GM12872 (cell line): ENCODE measurements around the gene MNT.

Experiments
- TF ChIP-seq, protein P1 (sequence below): IDR thresholded peaks from 3 replicates; pipeline ENCODE4 v1.5.1; 2011; ENCODE audit warnings: low read depth, mild to moderate bottlenecking, low read length, moderate library complexity; ENCODE audit not compliant: insufficient read depth

Gene MNT

DNA sequence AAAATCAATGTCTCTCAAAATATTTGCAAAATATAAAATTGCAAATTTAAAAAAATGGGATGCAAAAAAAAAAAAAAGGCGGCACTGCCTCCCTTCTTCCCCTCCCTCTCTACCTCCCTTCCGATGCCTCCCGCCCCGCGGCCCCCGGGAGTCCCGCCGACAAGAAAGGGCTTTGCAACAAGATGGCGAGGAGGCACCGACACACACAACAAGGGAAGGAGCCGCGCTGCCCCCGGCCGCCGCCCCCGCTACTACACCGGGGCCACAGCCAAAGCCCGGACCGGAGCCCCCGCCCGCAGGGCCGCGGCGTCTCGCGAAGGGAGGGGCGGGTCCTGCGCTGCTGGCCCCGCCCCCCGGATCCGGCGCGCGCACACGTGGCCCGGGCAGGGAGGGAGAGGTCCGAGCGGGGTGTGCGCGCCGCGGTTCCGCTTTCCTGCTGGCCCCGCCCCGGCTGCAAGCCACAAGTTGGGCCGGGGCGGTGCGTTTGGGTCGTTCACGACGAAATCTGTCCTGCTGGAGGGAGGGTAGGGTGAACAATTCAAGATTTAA is at the start of gene MNT:
TSS of gene MNT (minus strand) at position 184 of the 549 bp plus-strand sequence. CDS start 348 bp downstream, outside the sequence.
- TF ChIP-seq, protein P1, sequence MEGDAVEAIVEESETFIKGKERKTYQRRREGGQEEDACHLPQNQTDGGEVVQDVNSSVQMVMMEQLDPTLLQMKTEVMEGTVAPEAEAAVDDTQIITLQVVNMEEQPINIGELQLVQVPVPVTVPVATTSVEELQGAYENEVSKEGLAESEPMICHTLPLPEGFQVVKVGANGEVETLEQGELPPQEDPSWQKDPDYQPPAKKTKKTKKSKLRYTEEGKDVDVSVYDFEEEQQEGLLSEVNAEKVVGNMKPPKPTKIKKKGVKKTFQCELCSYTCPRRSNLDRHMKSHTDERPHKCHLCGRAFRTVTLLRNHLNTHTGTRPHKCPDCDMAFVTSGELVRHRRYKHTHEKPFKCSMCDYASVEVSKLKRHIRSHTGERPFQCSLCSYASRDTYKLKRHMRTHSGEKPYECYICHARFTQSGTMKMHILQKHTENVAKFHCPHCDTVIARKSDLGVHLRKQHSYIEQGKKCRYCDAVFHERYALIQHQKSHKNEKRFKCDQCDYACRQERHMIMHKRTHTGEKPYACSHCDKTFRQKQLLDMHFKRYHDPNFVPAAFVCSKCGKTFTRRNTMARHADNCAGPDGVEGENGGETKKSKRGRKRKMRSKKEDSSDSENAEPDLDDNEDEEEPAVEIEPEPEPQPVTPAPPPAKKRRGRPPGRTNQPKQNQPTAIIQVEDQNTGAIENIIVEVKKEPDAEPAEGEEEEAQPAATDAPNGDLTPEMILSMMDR: no peak

DNA sequence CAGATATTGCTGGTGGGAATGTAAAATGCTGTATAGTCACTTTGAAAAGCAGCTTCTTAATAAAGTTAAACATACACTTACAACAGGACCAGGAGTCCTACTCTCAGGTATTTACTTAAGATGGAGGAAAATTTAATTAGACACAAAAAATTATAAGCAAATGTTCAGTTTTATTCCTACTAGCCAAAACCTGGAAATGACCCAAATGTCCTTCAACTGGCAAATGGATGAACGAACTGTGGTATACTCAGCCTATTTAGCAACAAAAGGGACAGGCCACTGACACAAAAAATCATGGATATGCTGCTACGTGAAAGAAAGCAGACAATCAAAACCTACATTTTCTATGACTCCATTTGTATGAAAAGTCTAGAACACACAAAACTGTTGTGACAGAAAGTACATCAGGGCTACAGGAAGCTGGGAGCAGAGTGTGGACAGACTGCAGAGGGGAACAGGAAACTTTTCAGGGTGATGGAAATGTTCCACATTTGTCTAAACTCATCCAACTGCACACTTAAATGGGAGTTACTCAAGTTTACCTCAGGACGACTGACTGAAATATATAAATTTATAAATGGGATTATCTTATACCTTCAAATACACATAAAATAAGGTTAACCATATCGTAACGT is 49.3 kb upstream of the MNT start:
- TF ChIP-seq, protein P1: no peak

DNA sequence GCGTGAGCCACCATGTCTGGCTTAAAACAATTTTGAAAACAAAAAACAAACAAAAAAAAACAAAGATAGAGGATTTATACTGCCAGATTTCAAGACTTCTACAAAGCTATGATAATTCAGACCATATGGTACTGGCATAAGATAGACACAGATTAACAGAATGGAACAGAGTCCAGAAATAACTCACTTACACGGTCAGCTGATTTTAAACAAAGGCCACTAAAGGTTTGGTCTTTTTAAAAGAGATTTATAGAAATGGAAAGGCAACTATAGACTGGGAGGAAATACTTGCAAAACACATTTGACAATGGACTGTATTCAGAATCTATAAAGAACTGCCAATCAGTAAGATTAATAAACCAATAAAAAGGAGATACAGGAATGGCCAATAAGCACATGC is 48.6 kb upstream of the MNT start:
- TF ChIP-seq, protein P1: no peak

- TF ChIP-seq, protein P1: no peak
Measured at GRCh38 chr17:2445638-2446037, 44.8 kb upstream of the MNT start.

DNA sequence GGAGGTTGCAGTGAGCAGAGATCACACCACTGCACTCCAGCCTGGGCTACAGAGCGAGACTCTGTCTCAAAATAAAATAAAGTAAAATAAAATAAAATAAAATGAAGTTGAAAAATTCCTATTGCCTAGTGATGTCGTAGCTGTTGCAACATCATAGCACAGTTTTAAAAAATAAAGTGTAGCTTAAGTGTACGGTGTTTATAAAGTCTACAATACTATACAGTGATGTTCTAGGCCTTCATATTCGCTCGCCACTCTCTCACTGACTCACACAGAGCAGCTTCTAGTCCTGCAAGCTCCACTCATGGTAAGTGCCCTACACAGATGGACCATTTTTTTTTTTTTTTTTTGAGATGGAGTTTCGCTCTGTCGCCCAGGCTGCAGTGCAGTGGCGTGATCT is 43.5 kb upstream of the MNT start:
- TF ChIP-seq, protein P1: no peak

DNA sequence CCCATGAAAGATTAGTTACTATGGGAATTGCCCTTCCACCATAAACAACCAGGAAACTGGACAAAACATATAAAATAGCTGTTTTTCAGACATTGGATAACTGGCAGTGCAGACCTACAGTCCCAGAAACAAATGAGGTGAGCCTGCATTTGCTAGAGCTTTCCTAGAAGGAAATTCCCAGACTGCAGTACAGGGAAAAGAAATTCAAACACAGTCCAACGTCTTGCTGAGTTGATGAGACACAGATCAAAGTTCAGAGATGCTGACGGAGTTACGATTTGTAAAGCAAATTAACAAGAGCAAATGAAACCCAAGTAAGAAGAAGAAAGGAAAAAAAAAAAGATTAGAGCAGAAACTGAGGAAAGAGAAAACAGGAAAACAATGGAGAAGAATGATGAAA is 41.3 kb upstream of the MNT start:
- TF ChIP-seq, protein P1: no peak

DNA sequence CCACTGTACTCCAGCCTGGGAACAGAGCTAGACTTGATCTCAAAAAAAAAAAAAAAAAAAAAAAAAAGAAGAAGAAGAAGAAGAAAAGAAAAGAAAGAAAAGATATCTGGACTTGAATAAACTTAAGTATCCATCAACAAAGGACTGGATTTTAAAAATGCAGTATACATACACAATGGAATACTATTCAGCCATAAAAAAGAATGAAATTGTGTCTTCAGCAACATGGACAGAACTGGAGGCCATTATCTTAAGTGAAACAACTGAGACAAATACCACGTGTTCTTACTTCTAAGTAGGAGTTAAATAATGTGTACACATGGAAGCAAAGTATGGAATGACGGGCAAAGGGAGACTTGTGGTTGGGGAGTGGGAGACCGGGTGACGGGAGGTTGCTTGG is 40.1 kb upstream of the MNT start:
- TF ChIP-seq, protein P1: no peak
